SH-SY5Y (cell line): ENCODE data around the gene PXYLP1.

Experiments used
- GATA2 ChIP-seq: IDR thresholded peaks from 2 replicates; pipeline ENCODE4 v1.6.1; 2011; ENCODE audit warnings: mild to moderate bottlenecking, low read depth, low read length
- GATA3 ChIP-seq: IDR thresholded peaks from 2 replicates; pipeline ENCODE4 v1.6.1; 2011; ENCODE audit warnings: low read depth, mild to moderate bottlenecking, low read length, moderate library complexity

DNA sequence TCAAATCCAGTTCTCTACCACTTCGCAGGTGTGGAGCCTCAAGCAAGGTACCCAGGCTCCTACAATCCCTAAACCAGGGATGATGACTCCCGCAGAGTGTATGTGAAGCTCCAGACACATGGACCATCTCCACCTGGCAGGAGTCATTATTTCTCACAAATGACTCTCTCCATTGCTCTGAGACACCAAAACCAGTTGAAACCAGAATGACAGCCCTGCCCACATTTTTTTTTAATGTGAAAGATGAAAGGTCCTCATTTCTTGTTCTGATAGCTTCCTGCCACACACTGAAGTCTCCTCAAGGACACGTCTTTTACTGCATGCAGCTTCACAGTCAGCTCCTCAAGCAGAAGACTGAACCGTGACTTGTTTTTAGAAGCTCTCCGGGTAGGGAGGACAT, 75.3 kb downstream of the PXYLP1 start:
- TF ChIP-seq GATA3, result no peak
- TF ChIP-seq GATA2, result no peak
